HCT116 (cell line): ENCODE results near the gene MYL6B. TPM values are rescaled to one million over a fixed set of nuclear protein-coding genes. Genes with fewer than 3 reads are reported as not detected.
A peak's percentile ranks its signal among the peaks of the same experiment; 100 is the strongest.

ENCODE experiments used
- ATAC-seq: fragments of 200-7000 bp; cut with Tn5 transposase; 2 replicates; pipeline ENCODE4 v1.9.1; 2020; ENCODE audit warnings: mild to moderate bottlenecking, moderate library complexity
- BruUV-seq: library from RNA; stranded (reverse); fragments of 400-500 nt; replicated peaks from 2 replicates; lab custom pipeline; 2021; lab: Mats Ljungman, UMichigan
- CTCF ChIA-PET: fragments of 300-600 bp; sonication (Branson Sonifier 250); formaldehyde crosslinking; loops from one replicate; lab custom pipeline; 2021; ENCODE audit warnings: antibody characterized with exemption; lab: Charles Lee
- POLR2A ChIA-PET: fragments of 300-600, 350-600 bp; sonication (Branson Sonifier 250); formaldehyde crosslinking; loops from one replicate; lab custom pipeline; 2021; ENCODE audit warnings: antibody characterized with exemption; lab: Charles Lee
- RAD21 ChIA-PET, 2 experiments: fragments of 300-600 bp; sonication (Branson Sonifier 250); formaldehyde crosslinking; loops; one replicate each; lab custom pipeline; 2023; ENCODE audit warnings: low total read pairs in 2 of 2; ENCODE audit not compliant: uncharacterized antibody in 2 of 2, unreplicated experiment in 2 of 2, low non-redundant PET in 1 of 2; lab: Charles Lee
- DNase-seq: peaks from one replicate; pipeline ENCODE4 v3.0.0-alpha.2; 2010; ENCODE audit warnings: low read depth, low spot score
- H2AFZ ChIP-seq: fragments of 200-600 bp; shearing (Covaris generic), sonication (generic); 2 replicates; pipeline ENCODE4 v1.6.1; 2017; ENCODE audit warnings: low read depth, mixed run types, mixed read lengths, antibody characterized with exemption, low read length; ENCODE audit not compliant: poor library complexity, severe bottlenecking
- H3K27ac ChIP-seq: 2 replicates; pipeline ENCODE4 v1.5.1; 2012; ENCODE audit warnings: low read depth, low read length
- H3K27me3 ChIP-seq: fragments of 200-600 bp; sonication (generic); 2 replicates; pipeline ENCODE4 v1.6.1; 2016; ENCODE audit warnings: mixed run types, low read length, mixed read lengths; ENCODE audit not compliant: insufficient read depth
- H3K36me3 ChIP-seq, 2 experiments: fragments of 200-500 bp in 1 of 2; fragments of 200-600 bp in 1 of 2; sonication (Bioruptor generic) in 1 of 2; sonication (generic) in 1 of 2; 2 replicates each; pipeline versions ENCODE4 v1.5.1 to v1.6.1; 2014 to 2016; ENCODE audit warnings: low read length in 2 of 2, inconsistent platforms in 1 of 2, mixed read lengths in 1 of 2, mixed run types in 1 of 2; ENCODE audit not compliant: insufficient read depth in 2 of 2, control insufficient read depth in 1 of 2
- H3K4me1 ChIP-seq, 2 experiments: fragments of 200-600 bp in 1 of 2; sonication (generic) in 1 of 2; 2 replicates each; pipeline versions ENCODE4 v1.5.1 to v1.6.1; 2012 to 2017; ENCODE audit warnings: low read length in 2 of 2, inconsistent platforms in 1 of 2, mild to moderate bottlenecking in 1 of 2, mixed read lengths in 1 of 2, mixed run types in 1 of 2, moderate library complexity in 1 of 2; ENCODE audit not compliant: insufficient read depth in 2 of 2, control insufficient read depth in 1 of 2
- H3K4me2 ChIP-seq: fragments of 200-600 bp; sonication (generic); 2 replicates; pipeline ENCODE4 v1.6.1; 2017; ENCODE audit warnings: mixed run types, low read length, mixed read lengths
- H3K4me3 ChIP-seq, 2 experiments: fragments of 200-600 bp in 1 of 2; sonication (generic) in 1 of 2; replicated peaks in 1 of 2; 2 replicates each; pipeline ENCODE4 v1.5.1; 2011 to 2016; ENCODE audit warnings: low read length in 2 of 2, control low read depth in 1 of 2, low read depth in 1 of 2, mild to moderate bottlenecking in 1 of 2, mixed read lengths in 1 of 2, mixed run types in 1 of 2
- H3K79me2 ChIP-seq: fragments of 200-600 bp; sonication (generic); 2 replicates; pipeline ENCODE4 v1.6.1; 2017; ENCODE audit warnings: mild to moderate bottlenecking, mixed run types, low read length, moderate library complexity, mixed read lengths; ENCODE audit not compliant: insufficient read depth
- H3K9ac ChIP-seq: fragments of 200-600 bp; sonication (generic); 2 replicates; pipeline ENCODE4 v1.6.1; 2016; ENCODE audit warnings: low read length, mixed read lengths
- H3K9me2 ChIP-seq: fragments of 200-600 bp; sonication (generic), shearing (Covaris generic); 2 replicates; pipeline ENCODE4 v1.6.1; 2017; ENCODE audit warnings: mixed run types, mild to moderate bottlenecking, moderate library complexity; ENCODE audit not compliant: insufficient read depth
- H3K9me3 ChIP-seq, 2 experiments: fragments of 200-500 bp in 1 of 2; fragments of 200-600 bp in 1 of 2; sonication (Bioruptor generic) in 1 of 2; sonication (generic) in 1 of 2; 2 replicates each; pipeline ENCODE4 v1.6.1; 2014 to 2017; ENCODE audit warnings: low read length in 2 of 2, mixed read lengths in 2 of 2, inconsistent platforms in 1 of 2, low read depth in 1 of 2, mild to moderate bottlenecking in 1 of 2, mixed run types in 1 of 2, moderate library complexity in 1 of 2; ENCODE audit not compliant: control insufficient read depth in 1 of 2, insufficient read depth in 1 of 2
- H4K20me1 ChIP-seq: fragments of 200-600 bp; sonication (generic), shearing (Covaris generic); 2 replicates; pipeline ENCODE4 v1.6.1; 2017; ENCODE audit warnings: mixed run types, mild to moderate bottlenecking, moderate library complexity; ENCODE audit not compliant: insufficient read depth
- CTCF ChIP-seq, 3 experiments: fragments of 200-600 bp in 1 of 3; sonication (generic) in 1 of 3; IDR thresholded peaks in 2 of 3; conservative IDR thresholded peaks in 1 of 3; 2 replicates each; pipeline ENCODE4 v1.5.1; 2012 to 2017; ENCODE audit warnings: low read depth in 2 of 3, low read length in 2 of 3, antibody characterized with exemption in 1 of 3, borderline replicate concordance in 1 of 3, control low read depth in 1 of 3, mild to moderate bottlenecking in 1 of 3, mixed read lengths in 1 of 3, mixed run types in 1 of 3, moderate library complexity in 1 of 3; ENCODE audit not compliant: insufficient read depth in 1 of 3
- EGR1 ChIP-seq: IDR thresholded peaks from 2 replicates; pipeline ENCODE4 v1.6.1; 2012; ENCODE audit warnings: low read depth
- ELF1 ChIP-seq: IDR thresholded peaks from 2 replicates; pipeline ENCODE4 v1.6.1; 2012; ENCODE audit warnings: low read depth, borderline replicate concordance
- EZH2 ChIP-seq: fragments of 200-600 bp; sonication (generic); IDR thresholded peaks from 2 replicates; pipeline ENCODE4 v1.6.1; 2017; ENCODE audit warnings: antibody characterized with exemption, mixed run types
- EZH2phosphoT487 ChIP-seq: fragments of 200-600 bp; IDR thresholded peaks from 2 replicates; pipeline ENCODE4 v1.6.1; 2018; ENCODE audit warnings: antibody characterized with exemption, borderline replicate concordance
- POLR2A ChIP-seq: IDR thresholded peaks from 2 replicates; pipeline ENCODE4 v1.7.0; 2011; ENCODE audit warnings: borderline replicate concordance; ENCODE audit not compliant: insufficient read depth, insufficient read length; ENCODE audit errors: extremely low read depth
- POLR2AphosphoS5 ChIP-seq: IDR thresholded peaks from 2 replicates; pipeline ENCODE4 v1.6.1; 2011; ENCODE audit warnings: mild to moderate bottlenecking, low read depth, low read length, moderate library complexity
- SIN3A ChIP-seq: IDR thresholded peaks from 2 replicates; pipeline ENCODE4 v1.6.1; 2012; ENCODE audit warnings: low read depth
- SP1 ChIP-seq: IDR thresholded peaks from 2 replicates; pipeline ENCODE4 v1.6.1; 2012; ENCODE audit warnings: low read depth
- TCF7L2 ChIP-seq: IDR thresholded peaks from 2 replicates; pipeline ENCODE4 v1.7.0; 2011; ENCODE audit warnings: borderline replicate concordance, inconsistent platforms; ENCODE audit not compliant: insufficient read depth, insufficient read length; ENCODE audit errors: extremely low read depth
- YY1 ChIP-seq: IDR thresholded peaks from 2 replicates; pipeline ENCODE4 v1.6.1; 2011; ENCODE audit warnings: low read length, low read depth, moderate library complexity, mild to moderate bottlenecking; ENCODE audit not compliant: insufficient replicate concordance; ENCODE audit errors: extremely low read depth
- ZBTB33 ChIP-seq: IDR thresholded peaks from 2 replicates; pipeline ENCODE4 v1.6.1; 2011; ENCODE audit warnings: mild to moderate bottlenecking, low read length, moderate library complexity; ENCODE audit not compliant: insufficient replicate concordance; ENCODE audit errors: extremely low read depth
- ZFX ChIP-seq: fragments of 450-650 bp; IDR thresholded peaks from 2 replicates; pipeline ENCODE4 v1.6.1; 2017
- intact Hi-C: fragments of 100-400 bp; cut with micrococcal nuclease; formaldehyde crosslinking; loops from 2 replicates; pipeline ENCODE4 v1.10.0; 2022
- total RNA-seq: library from RNA; stranded (reverse); gene quantifications from one replicate; pipeline ENCODE4 v1.2.1, GENCODE V29; 2021; ENCODE audit not compliant: unreplicated experiment

The MYL6B gene
- total RNA-seq, 1 experiment from 2014 or later = 94.3 TPM

GRCh38 chr12:56117778-56118687 is 34.4 kb upstream of the MYL6B start, which contains the start of gene ZC3H10:
TSS of gene ZC3H10 (plus strand) at chr12:56118266. CDS start at chr12:56120563, 2,297 bp downstream.
- peak; percentile 99 for DNase-seq
- TF ChIP-seq YY1 (peak; percentile 90), EGR1 (no peak), SP1 (no peak), EZH2phosphoT487 (no peak), POLR2AphosphoS5 (peak; percentile 98), TCF7L2 (peak; percentile 77), POLR2A (peak; percentile 99), EZH2 (no peak), CTCF (IDR thresholded peaks at IDR 0.05 in 2 of 3, conservative IDR thresholded peaks at IDR 0.05 in 1 of 3; ENCODE audit: borderline replicate concordance in 1 of 3, insufficient read depth in 1 of 3, low read depth in 2 of 3, low read length in 2 of 3) (peak in 2 of 3 experiments; percentile 30 to 37; a peak in 3 of 6 replicates), ZFX (peak; percentile 48), ZBTB33 (peak; percentile 79), SIN3A (no peak), ELF1 (no peak)
- H3K79me2 ChIP-seq = peaks cover 18% of the 10 kb centered on the region
- peak within 1 kb of the TSS; percentile 80 to 82 for H3K4me3 ChIP-seq
- H4K20me1 ChIP-seq = no peaks in the 10 kb centered on the region
- H3K36me3 ChIP-seq = peaks cover 7 to 36% of the 10 kb centered on the region in 2 experiments
- no TSS peak for BruUV-seq
- no peaks in the 10 kb centered on the region for H3K27me3 ChIP-seq
- ATAC-seq = peak; percentile 73
- peak within 1 kb of the TSS; percentile 93 for H3K27ac ChIP-seq
- peak within 1 kb of the TSS; percentile 88 for H3K4me2 ChIP-seq
- ChIA-PET RAD21 (interaction anchor here (0.7 to 1.2 kb wide), 3 partner anchors 37 to 71 kb away, joined by 3 to 4 read pairs (median 3); partner anchors contain the start of gene SMARCC2 (in 1 of the 2)), POLR2A (interaction anchor here (0.6 to 4.6 kb wide), 22 partner anchors 10 to 1665 kb away, joined by 3 to 75 read pairs (median 4); partner anchors contain the start of genes ERBB3, ESYT1, MYL6 and PA2G4), CTCF (interaction anchor here (0.5 to 3.3 kb wide), 11 partner anchors 10 to 181 kb away, joined by 3 to 29 read pairs (median 5); partner anchors contain the start of genes ESYT1, MYL6, MYL6B and PA2G4)
- H3K9ac ChIP-seq = peak within 1 kb of the TSS; percentile 92
- no peaks in the 10 kb centered on the region for H3K9me2 ChIP-seq
- H3K9me3 ChIP-seq = no peaks in the 10 kb centered on the region
- intact Hi-C loops = loop anchor here (2.0 to 10.0 kb wide), 7 partner anchors 41 to 519 kb away; partner anchors contain the start of genes COQ10A, CS, MYL6 and SUOX
- peaks cover 23 to 34% of the 10 kb centered on the region in 2 experiments for H3K4me1 ChIP-seq
- no peak within 1 kb of the TSS for H2AFZ ChIP-seq
